Measurements from ENCODE around the gene MEG3. TPM values are rescaled to one million over a fixed set of nuclear protein-coding genes. Genes with fewer than 3 reads are reported as not detected.

The MEG3 gene
- total RNA-seq, 4 donors from 2014 or later = 1.2 to 18.9 (median 3.5) TPM

- DNase-seq = no peak
- Histone ChIP-seq H3K27ac (no peak overlapping the region), H3K4me1 (no peaks in the 10 kb centered on the region), H3K9me3 (no peaks in the 10 kb centered on the region), H3K4me3 (no peak overlapping the region), H3K27me3 (peaks cover 0 to 35% (median 0%) of the 10 kb centered on the region in 4 donors), H3K36me3 (no peaks in the 10 kb centered on the region)
- no peak for TF ChIP-seq POLR2A (IDR thresholded peaks at IDR 0.05)
- no peak for TF ChIP-seq CTCF (IDR thresholded peaks at IDR 0.05)
- intact Hi-C loops (cut with DNase I) = no loop called here
- WGBS, 2 donors = 76 to 88% methylated on average over 15 to 17 of the region's 17 CpGs
Measured at GRCh38 chr14:100892496-100893227, 66.7 kb downstream of the MEG3 start.

DNA sequence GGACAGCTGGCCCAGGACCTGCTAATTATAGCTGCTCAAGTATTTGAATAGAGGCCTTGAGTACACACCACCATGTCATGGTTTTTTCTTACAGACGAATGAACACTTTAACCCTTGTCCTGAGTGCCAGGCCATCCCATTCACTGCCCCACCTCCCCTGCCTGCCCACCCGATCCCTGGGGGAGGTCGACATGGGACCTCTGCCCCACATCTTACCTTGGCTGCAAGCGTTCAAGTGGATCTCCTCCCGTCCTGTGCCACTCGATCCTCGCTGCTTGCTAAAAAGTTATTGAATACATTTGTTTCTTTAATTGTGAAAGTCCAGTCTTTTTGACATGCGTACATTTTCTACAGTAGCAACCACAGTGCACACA lies 67.3 kb downstream of the MEG3 start:
- H3K27ac ChIP-seq = no peak overlapping the region
- peaks cover 0 to 36% (median 0%) of the 10 kb centered on the region in 4 donors for H3K27me3 ChIP-seq
- no peaks in the 10 kb centered on the region for H3K4me1 ChIP-seq
- intact Hi-C loops (cut with DNase I) = no loop called here
- no peak for TF ChIP-seq POLR2A (IDR thresholded peaks at IDR 0.05)
- TF ChIP-seq CTCF (IDR thresholded peaks at IDR 0.05) = no peak
- 73 to 90% methylated on average over 8 of the region's 8 CpGs for WGBS, 2 donors
- H3K4me3 ChIP-seq = no peak overlapping the region
- no peaks in the 10 kb centered on the region for H3K36me3 ChIP-seq
- no peaks in the 10 kb centered on the region for H3K9me3 ChIP-seq
- no peak for DNase-seq

DNA sequence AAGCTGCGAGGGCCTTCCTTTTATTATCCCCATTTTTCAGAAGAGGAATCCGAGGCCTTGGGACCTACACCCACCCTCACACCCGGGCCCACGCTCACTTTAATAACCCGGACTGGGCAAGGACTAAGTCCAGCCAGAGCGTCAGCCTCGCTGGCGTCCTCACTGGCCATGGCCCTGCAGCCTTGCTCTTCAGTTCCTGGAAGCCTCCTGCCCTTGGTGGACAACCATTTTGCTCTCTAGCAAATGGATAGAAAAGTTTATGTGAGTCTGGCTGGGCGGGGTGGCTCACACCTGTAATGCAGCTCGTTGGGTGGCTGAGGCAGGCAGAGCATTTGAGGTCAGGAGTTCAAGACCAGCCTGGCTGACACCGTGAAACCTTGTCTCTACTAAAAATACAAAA lies 67.8 kb downstream of the MEG3 start:
- Histone ChIP-seq H3K27me3 (peaks cover 0 to 42% (median 0%) of the 10 kb centered on the region in 4 donors), H3K27ac (no peak overlapping the region), H3K36me3 (no peaks in the 10 kb centered on the region), H3K9me3 (no peaks in the 10 kb centered on the region), H3K4me3 (no peak overlapping the region), H3K4me1 (no peaks in the 10 kb centered on the region)
- no peak for DNase-seq
- 91 to 100% methylated on average over 4 to 9 of the region's 11 CpGs for WGBS, 2 donors
- intact Hi-C loops (cut with DNase I) = no loop called here
- TF ChIP-seq POLR2A (IDR thresholded peaks at IDR 0.05) (no peak), CTCF (IDR thresholded peaks at IDR 0.05) (no peak)

GRCh38 chr14:100894416-100894815 lies 68.5 kb downstream of the MEG3 start:
- Histone ChIP-seq H3K27me3 (peaks cover 0 to 49% (median 0%) of the 10 kb centered on the region in 4 donors), H3K4me1 (peaks cover 0 to 3% (median 0%) of the 10 kb centered on the region in 3 donors), H3K4me3 (no peak overlapping the region), H3K36me3 (no peaks in the 10 kb centered on the region), H3K27ac (no peak overlapping the region), H3K9me3 (no peaks in the 10 kb centered on the region)
- DNase-seq = no peak
- intact Hi-C loops (cut with DNase I) = no loop called here
- 89 to 91% methylated on average over 6 of the region's 6 CpGs for WGBS, 2 donors
- TF ChIP-seq CTCF (IDR thresholded peaks at IDR 0.05) (no peak), POLR2A (IDR thresholded peaks at IDR 0.05) (no peak)

- 81 to 89% methylated on average over 6 of the region's 6 CpGs for WGBS, 2 donors
Measured at GRCh38 chr14:100895411-100895810, 69.5 kb downstream of the MEG3 start.

More at GRCh38 chr14:100895411-100895810, 69.5 kb downstream of the MEG3 start:
- TF ChIP-seq POLR2A (IDR thresholded peaks at IDR 0.05) (no peak), CTCF (IDR thresholded peaks at IDR 0.05) (no peak)
- no peak overlapping the region for H3K4me3 ChIP-seq
- no peaks in the 10 kb centered on the region for H3K9me3 ChIP-seq
- DNase-seq = no peak
- H3K27me3 ChIP-seq = peaks cover 0 to 53% (median 0%) of the 10 kb centered on the region in 4 donors
- intact Hi-C loops (cut with DNase I) = no loop called here
- no peak overlapping the region for H3K27ac ChIP-seq
- H3K4me1 ChIP-seq = peaks cover 0 to 13% (median 0%) of the 10 kb centered on the region in 3 donors
- H3K36me3 ChIP-seq = no peaks in the 10 kb centered on the region

Data from esophagus squamous epithelium (tissue), 5 donors.